GM19025 (cell line): ENCODE measurements around the gene GSC2.
"Not testable (repeated sequence)": the region's sequence is repeated elsewhere in the genome, so short reads cannot be mapped to it uniquely, and the experiment has no call there.

Experiments used
- ATAC-seq: cut with Tn5 transposase; IDR thresholded peaks from one replicate; pipeline ENCODE4 v1.9.1; 2021; ENCODE audit warnings: mild to moderate bottlenecking, low read depth, moderate library complexity; ENCODE audit not compliant: unreplicated experiment

Gene GSC2

DNA sequence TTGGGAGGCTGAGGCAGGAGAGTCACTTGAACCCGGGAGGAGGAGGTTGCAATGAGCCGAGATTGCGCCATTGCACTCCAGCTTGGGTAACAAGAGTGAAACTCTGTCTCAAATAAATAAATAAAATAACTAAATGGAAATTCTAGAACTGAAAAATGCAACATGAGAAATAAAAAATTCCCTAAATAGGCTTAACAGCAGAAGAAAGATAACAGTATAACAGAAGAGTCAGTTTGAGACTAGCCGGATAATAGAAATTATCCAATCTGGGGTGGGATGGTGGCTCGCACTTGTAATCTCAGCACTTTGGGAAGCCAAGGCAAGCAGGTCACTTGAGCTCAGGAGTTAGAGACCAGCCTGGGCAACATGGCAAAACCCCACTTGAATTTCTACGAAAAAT lies 14.3 kb upstream of the GSC2 start:
- no peak for ATAC-seq

DNA sequence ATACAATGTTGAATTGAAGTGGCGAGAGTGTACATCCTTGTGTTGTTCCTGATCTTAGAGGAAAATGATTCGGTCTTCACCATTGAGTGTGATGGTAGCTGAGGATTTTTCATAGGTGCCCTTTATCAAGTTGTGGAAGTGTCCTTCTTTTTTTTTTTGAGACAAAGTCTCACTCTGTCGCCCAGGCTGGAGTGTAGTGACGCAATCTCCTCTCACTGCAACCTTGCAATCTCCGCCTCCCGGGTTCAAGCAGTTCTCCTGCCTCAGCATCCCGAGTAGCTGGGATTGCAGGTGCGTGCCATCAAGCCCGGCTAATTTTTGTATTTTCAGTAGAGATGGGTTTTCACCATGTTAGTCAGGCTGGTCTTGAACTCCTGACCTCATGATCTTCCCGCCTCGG lies 8.6 kb upstream of the GSC2 start:
- ATAC-seq, result not testable (repeated sequence)

DNA sequence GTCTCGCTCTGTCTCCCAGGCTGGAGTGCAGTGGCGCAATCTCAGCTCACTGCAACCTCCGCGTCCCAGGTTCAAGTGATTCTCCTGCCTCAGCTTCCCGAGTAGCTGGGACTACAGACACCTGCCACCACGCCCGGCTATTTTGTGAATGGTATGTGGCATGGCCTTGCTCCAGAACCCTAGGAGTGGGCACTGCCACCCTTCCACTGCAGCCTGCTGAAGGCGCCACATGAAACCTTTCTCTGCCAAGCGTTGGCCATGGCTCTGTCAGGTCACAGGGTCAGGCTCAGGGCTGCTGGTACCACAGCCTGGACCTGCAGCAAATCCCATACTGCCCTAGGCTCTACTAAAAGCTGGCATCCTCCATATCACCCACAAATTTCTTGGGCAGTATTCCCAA lies 6.0 kb upstream of the GSC2 start:
- ATAC-seq, result not testable (repeated sequence)

DNA sequence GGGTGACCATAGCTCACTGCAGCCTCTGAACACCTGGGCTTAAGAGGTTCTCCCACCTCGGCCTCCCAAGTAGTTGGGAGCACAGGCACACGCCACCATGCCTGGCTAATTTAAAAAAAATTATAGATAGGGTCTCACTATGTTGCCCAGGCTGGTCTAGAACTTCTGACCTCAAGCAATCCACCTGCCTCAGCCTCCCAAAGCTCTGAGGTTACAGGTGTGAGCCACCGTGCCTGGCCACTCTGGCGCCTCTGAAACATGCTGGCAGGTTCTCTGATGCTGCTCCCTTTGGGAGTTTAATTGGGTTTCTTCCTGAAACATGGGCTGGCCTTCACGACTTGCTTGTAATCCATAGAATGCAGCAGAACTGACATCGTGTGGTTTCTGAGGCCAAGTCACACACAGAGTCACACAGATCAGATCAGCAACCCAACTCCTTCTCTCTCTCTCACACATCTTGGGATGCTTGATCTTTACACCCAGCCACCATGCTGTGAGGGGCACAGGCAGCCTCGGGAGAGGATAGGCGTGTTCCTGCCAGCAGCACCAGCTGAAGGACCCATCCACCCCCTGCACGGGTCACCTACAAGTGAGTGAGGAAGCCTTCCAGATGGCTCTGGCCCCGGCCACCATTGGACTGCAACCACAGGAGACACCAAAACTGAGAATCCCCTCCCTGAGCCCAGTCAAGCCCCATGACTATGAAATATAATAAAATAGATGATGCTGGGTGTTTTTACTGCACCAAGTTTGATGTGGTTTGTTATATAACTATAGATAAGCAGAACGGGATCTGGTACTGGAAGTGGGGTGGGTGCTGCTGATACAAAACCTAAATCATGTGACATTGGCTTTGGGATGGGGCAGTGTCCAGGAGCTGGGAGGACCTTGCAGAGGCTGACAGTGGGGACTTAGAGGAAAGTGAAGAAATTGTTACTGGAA lies 3.1 kb upstream of the GSC2 start:
- no peak for ATAC-seq

DNA sequence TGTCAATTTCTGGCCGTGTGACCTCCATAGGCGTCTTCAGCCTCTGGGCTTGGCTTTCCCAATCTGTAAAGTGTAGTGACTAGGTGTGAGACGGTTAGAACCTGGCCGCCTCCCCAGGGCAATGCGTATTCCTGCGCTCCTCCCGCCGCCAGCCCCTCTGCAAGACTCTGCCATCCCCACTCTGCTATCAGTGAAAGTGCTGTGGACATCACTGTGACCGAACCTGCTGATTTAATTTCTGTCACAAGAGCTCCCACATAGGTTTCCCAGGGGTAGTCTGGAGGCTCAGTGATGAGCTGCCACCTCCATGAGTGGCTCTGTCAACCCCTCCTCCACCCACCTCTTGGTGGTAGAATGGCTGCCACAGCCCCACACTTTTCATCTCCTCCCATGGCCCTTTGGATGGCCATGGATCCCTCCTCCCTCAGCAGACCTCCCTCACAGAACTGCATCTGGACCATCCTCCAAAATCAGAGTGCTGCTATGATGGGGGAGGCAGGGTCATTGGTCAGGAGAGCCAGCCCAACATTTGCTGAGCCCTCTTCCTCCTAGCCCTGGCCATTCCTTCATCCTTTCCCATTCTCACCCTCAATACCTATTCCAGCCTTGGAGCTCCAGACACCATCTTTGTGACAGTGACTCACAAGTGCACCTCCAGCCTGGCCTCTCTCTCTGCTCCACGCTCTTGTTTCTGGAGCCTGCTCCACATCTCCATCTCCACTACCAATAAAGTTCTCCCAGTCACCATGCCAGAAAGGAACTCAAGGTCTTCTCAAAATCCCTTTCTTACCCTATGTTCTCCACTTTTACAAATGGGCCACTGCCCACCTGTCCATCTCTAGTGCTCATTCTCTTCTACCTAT lies 1.5 kb upstream of the GSC2 start:
- ATAC-seq, result no peak

DNA sequence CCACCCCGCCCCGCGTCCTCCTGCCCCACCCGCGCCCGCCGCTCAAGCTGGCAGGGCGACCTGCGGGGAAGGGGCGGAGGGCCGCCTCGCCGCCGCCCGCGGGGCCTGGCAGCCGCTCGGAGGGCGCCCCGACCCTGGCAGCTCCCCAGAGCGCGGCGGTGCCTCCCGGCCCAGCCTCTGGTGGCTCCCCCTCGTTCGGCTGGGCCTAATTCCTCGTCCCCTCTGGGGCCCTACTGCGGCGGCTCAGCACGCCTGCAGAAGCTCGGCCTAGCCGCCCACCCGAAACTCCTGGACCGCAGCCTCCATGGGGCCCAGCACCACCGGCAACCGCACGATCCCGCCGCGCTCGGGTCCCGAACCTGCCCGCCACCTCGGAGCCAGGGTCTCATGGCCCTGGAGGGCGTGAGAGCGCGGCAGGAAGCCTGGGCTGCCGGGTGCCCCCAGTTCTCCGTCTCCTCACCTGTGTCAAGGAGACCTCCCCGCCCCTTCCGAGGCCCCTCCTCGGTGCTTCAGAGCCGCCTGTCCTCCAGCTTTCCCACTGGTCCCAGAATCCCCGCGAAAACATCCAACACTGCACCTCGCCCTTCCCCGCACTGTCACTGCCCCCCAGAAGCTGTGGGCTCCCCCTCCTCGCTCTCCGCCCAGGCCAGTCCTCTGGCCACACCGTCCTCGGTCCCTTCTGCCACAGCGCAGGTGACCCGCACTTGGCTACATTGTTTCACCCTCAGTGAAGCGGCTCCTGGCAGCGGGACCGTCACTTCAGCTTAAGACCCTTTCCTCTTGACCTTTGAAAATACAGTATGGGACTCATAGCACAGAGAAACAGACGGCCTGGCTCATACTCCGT lies 613 bp upstream of the GSC2 start:
- ATAC-seq, result no peak

DNA sequence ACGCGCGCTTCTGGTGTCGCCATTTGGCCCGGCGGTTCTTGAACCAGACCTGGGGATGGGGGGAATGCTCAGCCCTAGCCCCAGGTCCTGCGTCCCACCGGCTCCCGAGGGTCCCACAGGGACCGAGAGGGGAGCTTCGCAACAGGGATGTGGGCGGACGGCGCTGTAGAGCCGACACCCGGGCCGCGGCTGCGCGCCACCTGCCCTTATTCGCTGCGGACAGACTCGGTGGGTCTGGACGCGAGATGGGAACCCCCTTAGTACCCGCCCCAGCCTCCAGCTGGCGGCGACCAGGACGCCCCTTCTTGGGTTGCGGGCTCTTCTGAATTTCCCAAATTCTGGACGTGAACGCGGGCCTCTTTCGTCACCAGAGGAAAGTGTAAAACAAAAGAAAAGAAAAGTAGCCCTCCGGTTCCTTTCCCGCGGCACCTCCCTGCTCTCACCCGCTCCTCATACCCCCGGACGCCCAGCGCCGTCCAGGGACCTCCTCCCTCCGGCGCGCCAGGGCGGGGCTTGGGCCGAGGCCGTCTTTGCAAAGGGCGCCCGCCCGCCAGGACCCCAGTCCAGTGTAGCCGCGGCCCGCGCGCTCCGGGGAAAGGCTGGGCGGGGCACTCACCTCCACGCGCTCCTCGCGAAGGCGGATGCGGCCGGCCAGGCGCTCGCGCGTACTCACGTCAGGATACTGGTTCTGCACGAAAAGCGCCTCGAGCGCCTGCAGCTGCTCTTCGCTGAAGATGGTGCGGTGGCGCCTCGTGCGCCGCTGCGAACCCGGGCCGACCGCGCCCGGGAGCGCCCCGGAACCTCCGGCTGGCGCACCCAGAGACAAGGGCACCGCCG lies 827 bp downstream of the GSC2 start:
- no peak for ATAC-seq

DNA sequence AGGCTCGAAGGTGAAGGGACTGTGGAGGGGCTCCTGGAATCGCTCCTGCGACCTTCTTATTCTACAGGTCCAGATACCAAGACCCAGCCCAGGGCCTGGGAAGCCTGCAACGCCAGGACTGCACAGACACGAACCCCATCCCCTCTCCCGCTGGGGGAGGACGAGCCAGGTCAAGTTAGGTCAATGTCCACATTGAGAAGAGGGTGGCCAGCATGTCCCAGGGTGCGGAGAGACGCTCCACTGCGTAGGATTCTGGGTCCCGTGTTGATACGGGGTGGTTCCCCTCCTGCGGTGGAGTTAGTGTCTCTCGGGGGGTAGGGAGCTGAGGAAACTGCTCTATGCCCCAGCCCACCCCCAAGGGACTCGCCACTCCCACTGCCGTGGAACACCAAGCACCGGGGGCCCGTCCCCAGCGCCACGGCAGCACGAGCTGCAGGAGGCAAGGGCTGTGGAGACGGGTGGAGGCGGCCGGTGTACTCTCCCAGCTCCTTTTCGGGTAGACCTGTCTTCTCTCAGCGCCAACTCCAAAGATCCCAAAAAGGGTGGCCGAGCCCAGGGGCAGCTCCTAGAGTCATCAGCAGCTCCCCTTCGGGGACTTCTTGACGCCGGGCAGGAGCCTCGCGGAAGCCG lies 1.6 kb downstream of the GSC2 start:
- no peak for ATAC-seq

DNA sequence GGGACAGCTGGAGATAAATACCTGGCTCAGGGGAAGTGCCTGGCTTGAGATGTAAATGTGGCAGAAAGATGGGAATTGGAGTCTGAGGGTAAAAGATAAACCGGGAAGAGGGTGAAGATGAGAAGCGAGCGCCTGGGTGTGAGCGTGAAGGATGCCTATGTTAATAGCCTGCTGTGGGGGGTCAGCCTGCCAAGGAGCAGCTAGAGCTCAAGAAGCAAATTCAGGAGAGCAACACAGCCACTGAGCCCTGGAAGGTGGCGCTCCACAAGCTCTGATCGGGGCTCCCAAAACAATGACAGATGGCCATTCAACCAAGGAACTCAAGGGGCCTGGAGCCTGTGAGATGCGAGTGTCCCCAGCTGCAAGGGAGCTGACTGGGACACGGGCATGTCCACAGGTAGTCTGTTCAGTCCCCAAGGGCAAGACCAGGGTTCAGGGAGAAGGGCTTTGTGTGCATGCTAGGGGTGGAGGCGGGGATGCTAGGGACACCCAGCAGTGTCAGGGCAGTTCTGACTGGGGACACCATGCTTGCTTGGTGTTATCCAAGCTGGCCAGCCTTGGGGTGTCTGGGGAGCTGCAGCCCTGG lies 2.8 kb downstream of the GSC2 start:
- no peak for ATAC-seq

DNA sequence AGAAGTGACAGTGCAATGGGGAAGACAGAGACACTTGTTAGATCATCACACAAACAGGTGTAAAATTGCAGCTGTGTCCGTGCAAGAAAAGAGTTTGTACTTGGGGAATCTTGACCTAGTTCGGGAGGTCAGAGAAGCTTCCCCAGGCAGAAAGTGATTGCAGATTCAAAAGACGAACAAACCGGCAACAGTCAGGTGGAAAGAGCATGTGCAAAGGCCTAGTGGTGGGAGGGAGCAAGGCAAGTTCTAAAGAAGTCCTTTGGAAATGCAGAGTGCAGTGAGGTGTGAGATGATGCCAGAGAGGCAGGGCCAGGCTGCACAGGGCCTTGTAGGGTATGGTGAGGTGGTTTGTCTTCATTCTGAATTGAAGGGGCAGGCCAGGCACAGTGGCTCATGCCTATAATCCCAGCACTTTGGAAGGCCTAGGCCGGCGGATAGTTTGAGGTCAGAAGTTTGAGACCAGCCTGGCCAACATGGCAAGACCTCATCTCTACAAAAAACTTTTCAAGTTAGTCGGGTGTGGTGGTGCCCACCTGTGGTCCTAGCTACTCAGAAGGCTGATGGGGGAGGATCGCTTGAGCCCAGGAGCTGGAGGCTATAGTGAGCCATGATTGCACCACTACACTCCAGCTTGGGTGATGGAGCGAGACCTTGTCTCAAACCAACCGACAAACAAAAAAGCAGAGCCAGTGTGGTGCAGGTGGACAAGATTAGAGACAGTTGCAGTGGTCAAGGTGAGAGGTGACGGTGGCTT lies 3.7 kb downstream of the GSC2 start:
- no peak for ATAC-seq

DNA sequence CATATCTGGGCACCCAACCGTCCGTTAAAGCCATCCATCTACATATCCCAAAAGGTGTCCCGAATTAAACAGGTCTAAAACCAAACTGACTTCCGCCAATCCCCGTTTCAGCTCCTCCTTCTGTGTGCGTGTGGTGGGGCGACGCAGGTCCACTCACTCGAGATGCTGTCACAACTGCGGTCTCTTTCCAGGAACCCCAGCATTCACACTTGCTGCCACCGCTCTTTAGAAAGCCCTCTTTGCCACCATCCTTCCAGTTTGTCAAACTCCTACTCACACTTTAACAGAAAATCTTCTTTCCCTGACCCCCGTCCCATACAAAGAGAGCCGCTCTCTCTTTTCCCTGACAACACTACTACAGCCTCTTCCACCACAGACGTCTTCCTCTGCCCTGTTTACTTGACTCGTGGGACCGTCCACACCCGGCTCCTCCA lies 6.1 kb downstream of the GSC2 start:
- ATAC-seq, result no peak

DNA sequence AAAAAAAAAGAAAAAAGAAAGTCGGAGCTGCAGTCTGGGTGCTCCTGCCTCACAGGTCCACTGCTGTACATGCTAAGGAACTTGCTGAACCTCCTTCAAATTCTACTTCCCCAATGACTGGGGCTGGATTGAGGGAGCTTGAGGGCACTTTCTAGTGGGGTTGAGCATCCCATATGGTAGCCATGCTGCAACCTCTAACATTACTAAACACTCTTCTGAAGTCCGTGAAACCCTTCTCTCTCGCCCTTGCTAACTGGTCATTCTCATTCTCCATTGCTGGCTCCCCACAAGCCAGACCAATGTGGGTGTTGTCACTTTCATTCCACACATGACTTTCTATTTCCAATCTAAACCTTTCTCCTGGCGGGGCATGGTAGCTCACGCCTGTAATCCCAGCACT lies 6.9 kb downstream of the GSC2 start:
- no peak for ATAC-seq

DNA sequence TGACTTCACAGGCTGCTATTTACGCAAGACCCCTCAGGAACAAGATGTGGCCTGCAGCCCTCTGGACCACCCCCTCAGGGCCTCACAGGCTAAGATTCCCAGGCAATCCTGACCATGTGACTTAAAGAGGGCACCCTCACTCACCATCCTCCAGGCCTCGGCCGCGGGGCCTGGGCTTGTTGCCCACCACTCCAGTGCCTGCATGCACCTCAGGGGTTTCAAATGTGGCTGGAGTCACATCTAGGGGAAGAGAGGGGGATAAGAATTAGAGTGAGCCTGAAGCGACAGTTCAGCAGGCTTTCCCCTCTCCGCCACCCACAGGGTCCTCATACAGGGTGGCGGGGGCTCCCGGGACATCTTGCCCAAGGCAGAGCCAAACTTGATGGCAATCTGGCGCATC lies 7.7 kb downstream of the GSC2 start:
- ATAC-seq, result no peak

DNA sequence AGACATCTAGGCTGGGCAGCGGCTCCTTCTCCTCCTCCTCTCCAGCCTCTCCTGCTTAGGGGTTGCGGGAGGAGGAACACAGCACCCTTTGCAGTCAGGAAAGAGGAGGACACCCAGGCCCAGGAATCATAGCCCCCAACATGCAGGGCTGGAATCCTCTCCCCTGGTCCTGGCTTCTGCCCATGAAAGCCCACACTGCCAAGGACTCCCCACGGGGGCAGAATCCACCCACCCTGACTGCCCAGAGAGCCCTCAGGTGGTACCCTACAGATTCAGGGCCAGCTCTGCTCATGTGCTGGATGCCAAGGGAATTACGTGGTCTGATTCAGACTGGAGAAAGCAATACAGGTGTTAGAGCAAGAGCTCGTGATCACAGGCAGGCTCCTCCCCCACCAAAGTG lies 10.1 kb downstream of the GSC2 start:
- no peak for ATAC-seq

DNA sequence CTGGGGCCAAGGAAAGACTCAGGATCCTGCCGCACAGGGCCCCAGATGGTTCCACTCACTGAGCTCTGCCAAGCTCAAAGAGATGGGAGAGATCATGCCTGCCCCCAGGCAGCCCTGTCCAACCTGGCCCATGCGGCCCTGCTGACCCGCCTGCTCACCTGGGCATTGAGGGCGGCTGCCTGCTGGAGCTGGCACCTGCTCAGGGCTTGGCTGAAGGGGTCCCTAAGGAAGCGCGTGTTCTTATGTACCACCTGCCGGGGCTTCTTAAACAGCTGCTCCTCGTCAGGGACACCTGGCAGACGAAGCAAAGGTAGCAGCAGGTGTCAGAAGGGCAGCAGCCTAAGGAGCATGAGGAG lies 11.1 kb downstream of the GSC2 start:
- ATAC-seq, result no peak

DNA sequence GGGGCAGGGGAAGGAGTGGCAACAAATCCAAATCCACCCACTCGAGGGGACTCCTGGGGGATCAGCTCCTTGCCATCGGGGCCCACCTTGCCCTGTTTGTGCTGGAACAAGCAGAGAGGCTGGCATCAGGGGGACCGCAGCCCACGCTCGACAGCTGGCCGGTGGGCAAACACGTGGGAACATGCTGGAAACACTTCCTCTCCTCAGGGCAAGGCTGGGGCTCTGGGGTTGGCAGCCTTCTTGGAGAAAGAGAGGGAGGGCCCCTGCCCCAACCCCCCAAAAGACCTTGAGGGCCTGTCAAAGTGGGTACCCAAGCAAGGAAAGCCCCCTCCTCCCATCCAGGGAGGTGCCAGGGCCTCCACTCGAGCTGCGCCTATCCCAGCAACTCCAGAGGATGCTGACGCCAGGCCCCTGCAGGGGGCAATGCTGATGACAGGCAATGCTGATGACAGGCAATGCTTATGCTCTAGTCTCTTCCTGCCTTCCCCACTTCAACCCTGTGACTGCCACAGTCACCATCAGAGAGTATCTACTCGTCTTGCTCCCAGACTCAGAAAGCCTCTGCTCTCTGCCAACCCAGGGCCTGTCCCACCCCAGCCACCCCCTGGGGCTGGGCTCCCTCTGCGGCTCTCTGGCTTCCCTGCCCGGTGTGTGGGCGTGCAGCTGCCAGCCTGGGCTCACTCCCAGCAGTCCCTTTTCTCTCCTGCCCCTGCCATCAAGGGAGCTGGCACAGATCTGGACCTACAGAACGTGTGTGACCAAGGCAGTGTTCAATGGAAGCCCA lies 11.7 kb downstream of the GSC2 start:
- ATAC-seq, result no peak

DNA sequence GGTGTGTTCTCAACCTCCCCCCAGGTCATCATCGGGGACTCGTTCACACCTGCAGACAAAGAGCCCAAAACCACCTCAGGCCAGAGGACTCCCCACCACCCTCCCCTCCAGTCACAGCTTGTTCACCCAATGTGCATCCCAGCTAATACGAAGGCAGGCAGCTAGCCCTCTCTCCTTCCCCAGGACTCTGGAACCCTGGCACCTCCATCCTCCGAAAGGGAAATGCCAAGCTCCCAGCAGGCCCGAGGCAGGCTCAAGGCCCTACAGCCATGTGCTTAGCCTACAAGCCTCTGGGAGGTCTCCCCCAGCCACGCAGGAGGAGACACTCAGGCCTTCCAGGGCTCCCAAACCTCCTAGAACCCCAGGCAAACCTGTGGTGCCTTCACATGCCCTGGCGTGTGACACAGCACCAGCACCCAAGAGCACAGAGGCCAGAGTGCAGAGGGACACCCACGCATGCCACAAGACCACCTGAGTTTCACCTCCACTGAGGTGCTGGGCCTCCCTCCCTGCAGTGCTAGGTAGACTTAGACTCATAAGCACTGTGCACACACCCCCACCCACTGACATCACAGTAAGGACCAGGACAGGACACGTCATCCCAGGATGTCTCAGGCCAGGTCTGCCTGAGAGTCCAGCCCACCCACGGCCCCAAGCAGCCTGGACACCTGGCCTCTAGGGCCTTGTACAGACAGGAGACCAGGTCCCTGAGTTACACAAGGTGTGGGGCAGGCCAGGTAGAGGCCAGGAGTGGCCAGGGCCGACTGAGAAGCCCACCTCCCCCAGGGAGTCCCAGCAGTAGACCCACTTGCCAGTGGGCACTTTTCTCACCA lies 12.5 kb downstream of the GSC2 start:
- no peak for ATAC-seq
